ENCODE measurements around the gene CNFN. TPM values are rescaled to one million over a fixed set of nuclear protein-coding genes. Genes with fewer than 3 reads are reported as not detected.
"Not testable (repeated sequence)": the region's sequence is repeated elsewhere in the genome, so short reads cannot be mapped to it uniquely, and the experiment has no call there.

The CNFN gene
- total RNA-seq, 1 experiment from 2014 or later, result not detected

DNA sequence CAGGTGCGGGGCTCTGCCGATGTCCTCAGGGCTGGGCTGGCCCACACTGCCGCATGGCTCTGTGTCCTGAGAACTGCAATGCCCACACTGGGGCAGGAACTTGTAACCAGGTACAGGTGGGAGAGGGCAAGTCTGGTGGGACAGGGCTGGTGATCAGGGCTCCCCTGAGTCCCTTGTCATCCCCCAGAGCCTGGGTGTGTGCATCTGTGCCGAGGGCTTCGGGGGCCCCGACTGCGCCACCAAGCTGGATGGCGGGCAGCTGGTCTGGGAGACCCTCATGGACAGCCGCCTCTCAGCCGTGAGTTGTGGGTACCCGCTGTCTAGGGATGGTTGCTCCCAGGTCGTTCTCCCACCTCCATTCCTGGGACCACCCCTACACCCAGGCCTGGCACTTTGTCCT, 34.2 kb downstream of the CNFN start:
- H3K4me3 ChIP-seq, result no peak overlapping the region
- H3K27me3 ChIP-seq, result no peaks in the 10 kb centered on the region
- H3K36me3 ChIP-seq, result no peaks in the 10 kb centered on the region
- no peaks in the 10 kb centered on the region for H3K4me1 ChIP-seq
- no peak overlapping the region for H3K27ac ChIP-seq
- H3K9me3 ChIP-seq (replicated peaks), result no peaks in the 10 kb centered on the region
- no peak for DNase-seq

DNA sequence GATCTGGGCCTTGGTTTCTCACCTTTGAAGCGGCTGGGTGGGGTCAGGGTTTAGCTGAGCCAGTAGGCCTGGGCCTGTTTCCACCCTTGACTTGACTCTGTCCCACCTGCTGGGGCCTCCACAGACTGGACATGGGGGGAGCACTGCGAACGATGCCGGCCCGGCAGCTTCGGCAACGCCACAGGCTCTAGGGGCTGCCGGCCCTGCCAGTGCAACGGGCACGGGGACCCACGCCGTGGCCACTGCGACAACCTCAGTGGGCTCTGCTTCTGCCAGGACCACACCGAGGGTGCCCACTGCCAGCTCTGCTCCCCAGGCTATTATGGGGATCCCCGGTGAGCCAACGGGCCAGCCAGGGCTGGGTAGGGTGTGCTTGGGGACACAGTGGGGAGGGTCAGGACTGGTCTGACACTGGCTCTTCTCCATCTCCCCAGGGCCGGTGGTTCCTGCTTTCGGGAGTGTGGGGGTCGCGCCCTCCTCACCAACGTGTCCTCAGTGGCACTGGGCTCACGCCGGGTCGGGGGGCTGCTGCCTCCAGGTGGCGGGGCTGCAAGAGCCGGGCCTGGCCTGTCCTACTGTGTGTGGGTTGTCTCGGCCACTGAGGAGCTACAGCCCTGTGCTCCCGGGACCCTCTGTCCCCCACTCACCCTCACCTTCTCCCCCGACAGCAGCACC, 36.6 kb downstream of the CNFN start:
- no peak overlapping the region for H3K4me3 ChIP-seq

DNA sequence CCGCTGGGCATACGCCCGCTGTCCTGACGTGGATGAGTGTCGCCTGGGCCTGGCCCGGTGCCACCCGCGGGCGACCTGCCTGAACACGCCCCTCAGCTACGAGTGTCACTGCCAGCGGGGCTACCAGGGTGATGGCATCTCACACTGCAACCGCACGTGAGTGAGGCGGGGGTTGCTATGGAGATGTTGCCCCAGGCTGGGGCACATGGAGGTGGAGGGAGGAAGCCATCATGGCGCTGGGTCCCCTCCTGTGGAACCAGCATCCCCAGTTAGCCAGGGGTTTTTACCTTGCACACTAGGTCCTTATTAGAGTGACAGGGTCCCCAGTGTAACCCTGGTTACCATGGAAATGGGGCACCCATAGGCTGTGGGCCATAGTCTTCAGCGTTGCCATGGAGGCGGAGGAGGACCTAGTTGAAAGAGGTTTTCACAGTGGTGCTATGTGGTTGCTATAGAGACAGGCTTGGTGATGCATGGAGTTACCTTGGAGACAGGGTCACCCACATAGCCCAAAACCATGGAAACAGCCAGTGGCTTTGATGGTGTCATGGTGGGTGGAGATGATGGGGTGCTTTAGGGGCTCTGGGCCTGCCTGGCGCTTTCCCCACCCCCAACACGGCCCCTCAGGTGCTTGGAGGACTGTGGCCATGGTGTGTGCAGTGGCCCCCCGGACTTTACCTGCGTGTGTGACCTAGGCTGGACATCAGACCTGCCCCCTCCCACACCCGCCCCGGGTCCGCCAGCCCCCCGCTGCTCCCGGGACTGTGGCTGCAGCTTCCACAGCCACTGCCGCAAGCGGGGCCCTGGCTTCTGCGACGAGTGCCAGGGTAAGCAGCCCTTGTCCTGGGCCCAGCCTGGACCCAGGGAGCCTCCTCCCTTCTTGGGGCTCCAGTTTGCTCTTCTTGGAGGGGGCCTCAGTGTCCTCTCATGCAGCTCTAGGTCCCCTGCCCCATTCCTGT, 37.5 kb downstream of the CNFN start:
- Histone ChIP-seq H3K27me3 (no peaks in the 10 kb centered on the region), H3K4me3 (no peak overlapping the region), H3K36me3 (no peaks in the 10 kb centered on the region), H3K27ac (no peak overlapping the region), H3K9me3 (replicated peaks) (no peaks in the 10 kb centered on the region), H3K4me1 (no peaks in the 10 kb centered on the region)
- DNase-seq, result no peak

More for the DNA sequence above, 36.6 kb downstream of the CNFN start:
- Histone ChIP-seq H3K36me3 (no peaks in the 10 kb centered on the region), H3K9me3 (replicated peaks) (no peaks in the 10 kb centered on the region), H3K27me3 (no peaks in the 10 kb centered on the region), H3K4me1 (no peaks in the 10 kb centered on the region), H3K27ac (no peak overlapping the region)
- DNase-seq, result no peak

DNA sequence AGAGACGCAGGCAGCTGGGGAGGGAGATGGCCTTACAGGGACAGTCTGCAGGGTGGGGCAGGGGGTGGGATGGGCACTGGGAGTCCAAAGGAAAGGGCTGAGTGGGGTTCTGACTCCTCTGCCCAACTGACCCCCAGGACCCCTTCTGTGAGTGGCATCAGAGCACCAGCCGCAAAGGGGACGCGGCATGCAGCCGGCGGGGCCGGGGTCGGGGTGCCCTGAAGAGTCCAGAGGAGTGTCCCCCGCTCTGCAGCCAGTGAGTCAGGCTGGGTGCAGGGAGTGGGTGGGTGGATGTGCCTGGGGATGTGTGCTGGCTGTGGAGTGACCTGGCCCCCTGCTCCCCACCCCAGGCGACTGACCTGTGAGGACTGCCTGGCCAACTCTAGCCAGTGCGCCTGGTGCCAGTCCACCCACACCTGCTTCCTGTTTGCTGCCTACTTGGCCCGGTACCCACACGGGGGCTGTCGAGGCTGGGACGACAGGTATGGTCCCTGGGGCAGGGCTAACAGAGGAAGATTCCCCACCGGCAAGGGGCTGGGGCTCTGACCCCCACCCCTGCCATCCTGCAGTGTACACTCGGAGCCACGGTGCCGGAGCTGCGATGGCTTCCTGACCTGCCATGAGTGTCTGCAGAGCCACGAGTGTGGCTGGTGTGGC, 38.9 kb downstream of the CNFN start:
- Histone ChIP-seq H3K36me3 (no peaks in the 10 kb centered on the region), H3K4me3 (no peak overlapping the region), H3K4me1 (no peaks in the 10 kb centered on the region), H3K27me3 (no peaks in the 10 kb centered on the region), H3K27ac (no peak overlapping the region), H3K9me3 (replicated peaks) (no peaks in the 10 kb centered on the region)
- no peak for DNase-seq

DNA sequence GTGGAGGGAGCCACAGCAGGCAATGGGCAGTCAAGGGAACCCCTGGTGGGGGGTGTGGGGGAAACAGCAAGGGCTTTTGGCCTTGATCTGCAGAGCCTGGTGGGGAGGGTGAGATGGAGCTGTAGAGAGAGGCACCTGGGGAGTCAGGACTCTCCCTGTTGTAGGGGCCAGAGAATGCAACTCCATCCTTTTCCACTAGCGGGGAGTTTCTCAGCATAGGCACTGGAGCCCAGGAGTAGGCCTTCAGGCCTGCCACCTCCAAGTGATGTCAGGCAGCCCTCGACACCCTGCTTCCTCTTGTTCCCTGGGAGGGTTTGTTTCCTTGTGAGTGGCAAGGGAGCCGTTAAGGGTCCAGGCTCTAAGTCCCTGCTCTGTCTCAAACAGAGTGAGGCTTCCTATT, 39.7 kb downstream of the CNFN start:
- Histone ChIP-seq H3K36me3 (no peaks in the 10 kb centered on the region; the same call in 1 of the 2 replicates), H3K4me3 (no peak overlapping the region), H3K9me3 (replicated peaks) (no peaks in the 10 kb centered on the region), H3K27me3 (no peaks in the 10 kb centered on the region), H3K4me1 (no peaks in the 10 kb centered on the region), H3K27ac (no peak overlapping the region)
- DNase-seq, result no peak

DNA sequence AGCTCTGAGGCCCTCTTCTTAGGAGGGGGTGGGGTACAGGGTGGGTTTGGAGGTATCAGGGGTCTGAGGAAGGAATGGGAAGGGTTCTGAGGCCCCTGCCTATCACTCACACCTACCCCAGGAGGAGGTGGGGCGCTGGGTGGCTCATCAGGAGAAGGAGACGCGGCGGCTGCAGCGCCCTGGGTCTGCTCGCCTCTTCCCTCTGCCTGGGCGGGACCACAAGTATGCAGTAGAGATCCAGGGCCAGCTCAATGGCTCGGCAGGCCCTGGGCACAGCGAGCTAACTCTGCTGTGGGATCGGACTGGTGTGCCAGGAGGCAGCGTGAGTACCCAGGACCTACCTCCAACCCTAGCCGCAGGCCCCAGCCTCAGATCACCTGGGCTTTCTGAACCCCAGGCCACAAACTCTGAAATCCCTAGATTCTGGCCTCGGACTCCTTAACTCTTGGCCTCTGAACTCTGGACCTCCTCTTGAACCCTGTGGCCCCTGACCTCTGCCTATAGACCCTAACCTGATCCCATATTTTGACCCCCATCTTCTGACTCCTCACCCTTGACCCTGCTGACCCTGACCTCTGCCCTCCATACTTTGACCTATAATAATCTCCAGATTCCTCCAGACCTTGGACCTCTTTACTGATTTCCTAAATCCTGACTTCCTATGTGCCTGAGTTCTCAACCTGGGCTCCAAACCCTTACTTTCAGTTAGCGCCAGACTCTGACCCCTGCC, 40.6 kb downstream of the CNFN start:
- Histone ChIP-seq H3K36me3 (no peaks in the 10 kb centered on the region; the same call in 1 of the 2 replicates), H3K4me1 (no peaks in the 10 kb centered on the region), H3K27me3 (no peaks in the 10 kb centered on the region), H3K27ac (no peak overlapping the region), H3K4me3 (no peak overlapping the region), H3K9me3 (replicated peaks) (no peaks in the 10 kb centered on the region)
- no peak for DNase-seq

DNA sequence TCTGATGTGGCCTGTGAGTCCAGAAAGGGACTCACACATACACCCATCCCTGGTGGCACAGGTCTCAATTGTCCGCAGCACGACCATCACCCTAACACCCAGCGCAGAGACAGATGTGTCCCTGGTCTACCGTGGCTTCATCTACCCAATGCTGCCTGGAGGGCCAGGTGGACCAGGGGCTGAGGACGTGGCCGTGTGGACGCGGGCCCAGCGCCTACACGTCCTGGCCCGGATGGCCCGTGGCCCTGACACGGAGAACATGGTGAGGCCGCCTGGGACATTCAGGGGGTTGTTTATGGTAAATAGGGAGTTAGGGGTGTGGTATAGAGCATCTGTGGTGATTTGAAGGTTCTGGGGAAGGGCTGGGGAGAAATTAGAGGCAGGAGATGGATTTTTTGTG, 41.9 kb downstream of the CNFN start:
- Histone ChIP-seq H3K36me3 (no peaks in the 10 kb centered on the region; the same call in 1 of the 2 replicates), H3K4me3 (no peak overlapping the region), H3K27me3 (no peaks in the 10 kb centered on the region), H3K9me3 (replicated peaks) (no peaks in the 10 kb centered on the region), H3K27ac (no peak overlapping the region), H3K4me1 (no peaks in the 10 kb centered on the region)
- no peak for DNase-seq

DNA sequence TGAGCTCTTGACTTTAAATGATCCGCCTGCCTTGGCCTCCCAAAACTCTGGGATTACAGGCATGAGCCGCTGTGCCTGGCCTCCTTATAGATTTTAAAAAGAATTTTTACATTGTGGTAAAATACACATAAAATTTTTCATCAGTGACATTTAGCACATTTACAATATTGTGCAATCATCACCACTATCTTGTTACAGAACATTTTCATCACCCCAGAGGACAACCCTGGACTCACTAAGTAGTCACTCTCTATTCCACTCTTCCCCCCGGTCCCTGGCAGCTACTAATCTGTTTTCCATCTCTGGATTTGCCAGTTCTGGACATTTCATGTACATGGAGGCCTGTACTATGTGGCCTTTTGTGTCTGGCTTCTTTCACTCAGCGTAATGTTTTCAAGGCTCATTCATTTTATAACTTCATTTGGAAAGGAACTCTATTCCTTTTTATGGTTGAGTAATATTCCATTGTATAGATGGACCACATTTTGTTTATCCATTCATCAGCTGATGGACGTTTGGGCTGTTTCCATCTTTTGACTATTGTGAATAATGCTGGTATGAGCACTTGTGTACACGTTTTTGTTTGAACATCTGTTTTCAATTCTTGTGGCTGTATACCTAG, 44.8 kb downstream of the CNFN start:
- no peaks in the 10 kb centered on the region for H3K9me3 ChIP-seq (replicated peaks)
- no peaks in the 10 kb centered on the region for H3K27me3 ChIP-seq
- H3K27ac ChIP-seq, result no peak overlapping the region
- no peaks in the 10 kb centered on the region for H3K4me1 ChIP-seq
- H3K4me3 ChIP-seq, result no peak overlapping the region
- no peaks in the 10 kb centered on the region; the same call in 1 of the 2 replicates for H3K36me3 ChIP-seq
- no peak for DNase-seq

DNA sequence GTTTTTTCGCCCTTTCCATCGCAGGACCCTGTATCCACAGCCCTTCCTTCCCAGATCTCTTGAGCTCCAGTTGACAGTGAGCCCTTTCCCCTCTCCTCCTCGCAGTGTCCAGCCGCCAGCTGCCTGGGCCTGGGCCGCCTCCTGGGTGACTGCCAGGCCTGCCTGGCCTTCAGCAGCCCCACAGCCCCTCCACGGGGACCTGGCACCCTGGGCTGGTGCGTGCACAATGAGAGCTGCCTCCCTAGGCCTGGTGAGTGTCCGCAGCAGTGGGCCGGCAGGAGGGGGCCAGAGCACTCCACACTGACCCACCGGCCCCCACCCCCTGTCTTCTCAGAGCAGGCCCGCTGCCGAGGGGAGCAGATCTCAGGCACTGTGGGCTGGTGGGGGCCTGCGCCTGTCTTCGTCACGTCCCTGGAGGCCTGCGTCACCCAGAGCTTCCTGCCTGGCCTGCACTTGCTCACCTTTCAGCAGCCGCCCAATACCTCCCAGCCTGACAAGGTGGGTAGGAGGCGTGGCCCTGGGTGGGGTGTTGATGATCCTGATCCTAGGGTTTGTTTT, 45.7 kb downstream of the CNFN start:
- no peaks in the 10 kb centered on the region for H3K4me1 ChIP-seq
- H3K36me3 ChIP-seq, result no peaks in the 10 kb centered on the region; the same call in 1 of the 2 replicates
- H3K4me3 ChIP-seq, result no peak overlapping the region
- no peaks in the 10 kb centered on the region for H3K27me3 ChIP-seq
- DNase-seq, result no peak
- no peaks in the 10 kb centered on the region for H3K9me3 ChIP-seq (replicated peaks)
- no peak overlapping the region for H3K27ac ChIP-seq

DNA sequence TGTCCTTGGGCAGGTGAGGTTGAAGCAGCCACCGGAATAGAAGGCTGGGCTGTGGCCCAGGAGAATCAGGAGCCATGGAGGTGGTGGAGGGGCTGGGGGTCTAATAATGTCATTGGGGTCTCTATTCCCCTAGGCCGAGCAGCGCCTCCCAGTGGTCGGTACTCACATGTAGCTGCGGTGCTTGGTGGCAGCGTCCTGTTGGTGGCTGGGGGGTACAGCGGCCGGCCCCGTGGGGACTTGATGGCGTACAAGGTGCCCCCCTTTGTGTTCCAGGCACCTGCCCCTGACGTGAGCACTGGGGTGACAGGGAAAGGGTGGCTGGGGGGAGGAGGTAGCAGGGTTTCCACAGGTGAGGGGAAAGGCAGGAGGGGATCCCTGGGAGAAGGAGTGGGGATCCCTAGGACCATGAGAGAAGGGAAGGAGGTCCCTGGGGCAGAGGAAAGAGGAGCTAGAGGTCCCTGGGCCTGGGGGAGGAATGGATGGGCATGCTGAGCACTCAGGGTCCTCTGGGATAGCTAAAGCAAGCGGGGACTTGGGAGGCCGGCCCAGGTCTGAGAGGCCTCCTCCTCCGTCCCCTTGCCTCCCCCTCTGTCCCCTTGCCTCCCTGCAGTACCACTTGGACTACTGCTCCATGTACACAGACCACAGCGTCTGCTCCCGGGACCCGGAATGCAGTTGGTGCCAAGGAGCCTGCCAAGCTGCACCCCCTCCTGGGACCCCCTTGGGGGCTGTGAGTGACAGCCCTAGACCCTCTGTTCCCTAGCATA, 46.6 kb downstream of the CNFN start:
- no peak for DNase-seq
- Histone ChIP-seq H3K4me1 (no peaks in the 10 kb centered on the region), H3K27ac (no peak overlapping the region), H3K36me3 (no peaks in the 10 kb centered on the region; the same call in 1 of the 2 replicates), H3K27me3 (no peaks in the 10 kb centered on the region), H3K4me3 (no peak overlapping the region), H3K9me3 (replicated peaks) (no peaks in the 10 kb centered on the region)

DNA sequence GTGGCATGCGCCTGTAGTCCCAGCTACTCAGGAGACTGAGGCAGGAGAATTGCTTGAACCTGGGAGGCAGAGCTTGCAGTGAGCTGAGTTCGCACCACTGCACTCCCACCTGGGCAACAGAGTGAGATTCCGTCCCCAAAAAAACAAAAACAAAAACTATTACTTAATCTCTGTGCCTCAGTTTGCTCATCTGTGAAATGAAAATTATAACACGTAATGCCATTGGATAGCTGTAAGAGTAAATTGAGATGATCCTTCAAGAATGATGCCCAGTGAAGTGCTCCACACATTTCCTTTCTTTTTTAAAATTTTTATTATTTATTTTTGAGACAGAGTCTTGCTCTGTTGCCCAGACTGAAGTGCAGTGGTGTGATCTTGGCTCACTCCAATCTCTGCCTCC, 50.2 kb downstream of the CNFN start:
- not testable (repeated sequence) for H3K27ac ChIP-seq; DNase-seq; H3K27me3 ChIP-seq; H3K36me3 ChIP-seq; H3K9me3 ChIP-seq (replicated peaks); H3K4me1 ChIP-seq; H3K4me3 ChIP-seq

DNA sequence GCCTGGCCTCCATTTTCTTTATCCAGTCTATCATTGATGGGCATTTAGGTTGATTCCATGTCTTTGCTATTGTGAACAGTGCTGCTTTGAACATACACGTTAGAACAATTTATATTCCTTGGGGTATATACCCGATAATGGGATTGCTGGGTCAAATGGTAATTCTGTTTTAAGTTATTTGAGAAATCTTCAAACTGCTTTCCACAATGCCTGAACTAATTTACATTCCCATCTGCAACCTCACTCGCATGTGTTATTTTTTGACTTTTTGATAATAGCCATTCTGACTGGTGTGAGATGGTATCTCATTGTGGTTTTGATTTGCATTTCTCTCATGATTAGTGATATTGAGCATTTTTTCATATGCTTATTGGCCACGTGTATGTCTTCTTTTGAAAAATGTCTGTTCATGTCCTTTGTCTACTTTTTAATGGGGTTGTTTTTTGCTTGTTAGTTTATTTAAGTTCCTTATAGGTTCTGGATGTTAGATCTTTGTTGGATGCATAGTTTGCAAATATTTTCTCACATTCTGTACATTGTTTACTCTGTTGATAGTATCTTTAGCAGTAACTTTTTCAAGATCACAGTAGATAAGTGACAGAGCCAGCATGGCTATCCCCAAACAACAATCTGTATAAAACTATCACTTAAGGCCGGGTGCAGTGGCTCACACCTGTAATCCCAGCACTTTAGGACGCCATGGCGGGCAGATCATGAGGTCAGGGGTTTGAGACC, 50.8 kb downstream of the CNFN start:
- H3K36me3 ChIP-seq, H3K4me1 ChIP-seq: not testable (repeated sequence)

More for the DNA sequence above, 50.8 kb downstream of the CNFN start:
- not testable (repeated sequence) for H3K9me3 ChIP-seq (replicated peaks); H3K4me3 ChIP-seq; DNase-seq; H3K27me3 ChIP-seq; H3K27ac ChIP-seq
